ENCODE data around the gene DOK5.

Gene DOK5

GRCh38 chr20:54502179-54502578 is 26.8 kb downstream of the DOK5 start:
- DNase-seq (ENCODE audit: low read depth) = no peak
- H3K4me3 ChIP-seq (ENCODE audit: low read depth, low read length) = no peak overlapping the region

DNA sequence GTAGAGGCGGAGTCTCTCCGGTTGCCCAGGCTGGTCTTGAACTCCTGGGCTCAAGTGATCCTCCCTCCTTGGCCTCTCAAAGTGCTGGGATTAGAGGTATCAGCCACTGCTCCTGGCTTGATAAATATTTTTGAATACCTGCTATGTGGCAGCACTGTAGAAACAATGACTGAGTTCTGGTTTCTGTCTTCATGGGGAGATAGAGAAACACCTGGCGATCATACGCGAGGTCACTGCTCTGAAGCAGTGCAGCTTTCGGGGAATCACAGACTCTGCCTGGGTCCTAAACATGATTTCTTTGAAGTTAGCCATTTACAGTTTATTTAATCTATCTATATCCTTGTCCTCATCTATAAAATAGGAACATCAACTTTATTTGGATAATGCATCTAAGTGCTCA is 31.2 kb downstream of the DOK5 start:
- DNase-seq (ENCODE audit: low read depth) = no peak
- H3K4me3 ChIP-seq (ENCODE audit: low read depth, low read length) = no peak overlapping the region

DNA sequence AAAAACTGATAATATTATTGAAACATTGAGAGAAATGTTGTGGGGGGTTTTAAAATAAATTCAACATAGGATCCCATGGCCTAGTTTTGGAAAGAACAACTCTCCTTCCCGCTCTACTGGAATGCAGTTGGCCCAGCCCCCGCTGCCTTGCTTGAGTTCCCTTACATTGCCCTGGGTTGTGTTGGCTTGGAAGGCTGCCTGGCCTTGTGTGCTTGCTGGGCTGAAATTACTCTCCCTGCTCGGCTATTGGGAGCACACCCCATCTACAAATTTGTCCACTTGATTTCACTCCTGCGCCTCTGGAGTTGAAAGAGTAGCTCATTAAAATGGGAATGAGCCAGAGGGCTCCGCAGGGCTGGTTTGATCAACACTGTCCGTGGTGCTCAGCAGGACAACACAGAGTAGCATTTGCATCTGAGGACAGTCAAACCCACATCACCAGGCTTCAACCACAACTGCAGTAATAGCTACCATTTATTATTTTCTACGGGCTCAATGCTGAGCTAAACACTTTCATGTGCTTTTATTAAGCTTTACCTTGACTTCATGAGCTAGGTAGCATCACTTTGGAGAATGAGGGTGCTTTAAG is 35.2 kb downstream of the DOK5 start:
- DNase-seq (ENCODE audit: low read depth) = no peak
- H3K4me3 ChIP-seq (ENCODE audit: low read depth, low read length) = no peak overlapping the region

DNA sequence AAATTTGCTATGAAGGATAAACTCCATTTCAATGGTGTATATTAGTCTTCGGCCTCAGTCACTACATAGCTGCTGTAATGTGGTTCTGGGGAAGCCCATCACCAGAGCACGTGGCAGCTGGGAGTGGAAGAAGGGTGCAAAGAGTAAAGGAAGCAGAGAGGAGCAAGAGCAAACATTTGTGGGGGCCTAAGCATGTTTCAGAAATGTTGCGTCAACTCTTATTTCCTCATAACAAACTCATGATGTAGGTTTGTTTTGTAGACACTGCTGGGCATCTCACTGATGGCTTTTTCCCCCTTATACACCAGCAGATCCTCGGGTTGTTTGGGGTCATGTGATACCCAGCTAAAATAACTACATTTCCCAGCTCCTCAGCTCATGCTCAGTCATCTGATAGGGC is 37.3 kb downstream of the DOK5 start:
- no peak overlapping the region for H3K4me3 ChIP-seq (ENCODE audit: low read depth, low read length)
- no peak for DNase-seq (ENCODE audit: low read depth)

- no peak for DNase-seq (ENCODE audit: low read depth)
- H3K4me3 ChIP-seq (ENCODE audit: low read depth, low read length) = no peak overlapping the region
Measured at GRCh38 chr20:54514028-54514607, 38.7 kb downstream of the DOK5 start.

- DNase-seq (ENCODE audit: low read depth) = no peak
- H3K4me3 ChIP-seq (ENCODE audit: low read depth, low read length) = no peak overlapping the region
Measured at GRCh38 chr20:54515793-54516628, 40.6 kb downstream of the DOK5 start.

- DNase-seq (ENCODE audit: low read depth) = no peak
- no peak overlapping the region for H3K4me3 ChIP-seq (ENCODE audit: low read depth, low read length)
Measured at GRCh38 chr20:54517241-54517975, 42.0 kb downstream of the DOK5 start.

GRCh38 chr20:54524849-54525248 is 49.5 kb downstream of the DOK5 start:
- H3K4me3 ChIP-seq (ENCODE audit: low read depth, low read length) = no peak overlapping the region
- no peak for DNase-seq (ENCODE audit: low read depth)

- no peak for DNase-seq (ENCODE audit: low read depth)
- H3K4me3 ChIP-seq (ENCODE audit: low read depth, low read length) = no peak overlapping the region
Measured at GRCh38 chr20:54525916-54526590, 50.7 kb downstream of the DOK5 start.

- DNase-seq (ENCODE audit: low read depth) = no peak
- H3K4me3 ChIP-seq (ENCODE audit: low read depth, low read length) = no peak overlapping the region
Measured at GRCh38 chr20:54526801-54527200, 51.4 kb downstream of the DOK5 start.

GRCh38 chr20:54532573-54532972 is 57.2 kb downstream of the DOK5 start:
- no peak overlapping the region for H3K4me3 ChIP-seq (ENCODE audit: low read depth, low read length)
- no peak for DNase-seq (ENCODE audit: low read depth)

DNA sequence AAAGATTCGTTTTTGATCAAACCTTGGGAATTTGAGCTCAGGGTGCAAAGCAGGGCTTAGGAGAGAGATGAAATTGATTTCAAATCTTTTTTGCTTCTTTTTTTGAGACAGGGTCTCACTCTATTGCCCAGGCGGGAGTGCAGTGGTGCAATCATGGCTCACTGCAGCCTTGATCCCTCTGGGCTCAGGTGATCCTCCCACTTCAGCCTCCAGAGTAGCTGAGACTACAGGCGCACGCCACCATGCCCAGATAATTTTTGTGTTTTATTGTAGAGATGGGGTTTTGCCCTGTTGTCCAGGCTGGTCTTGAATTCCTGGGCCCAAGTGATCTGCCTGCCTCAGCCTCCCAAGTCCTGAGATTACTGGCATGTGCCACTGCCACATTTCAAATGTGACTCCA is 58.7 kb downstream of the DOK5 start:
- H3K4me3 ChIP-seq (ENCODE audit: low read depth, low read length) = no peak overlapping the region
- no peak for DNase-seq (ENCODE audit: low read depth)

DNA sequence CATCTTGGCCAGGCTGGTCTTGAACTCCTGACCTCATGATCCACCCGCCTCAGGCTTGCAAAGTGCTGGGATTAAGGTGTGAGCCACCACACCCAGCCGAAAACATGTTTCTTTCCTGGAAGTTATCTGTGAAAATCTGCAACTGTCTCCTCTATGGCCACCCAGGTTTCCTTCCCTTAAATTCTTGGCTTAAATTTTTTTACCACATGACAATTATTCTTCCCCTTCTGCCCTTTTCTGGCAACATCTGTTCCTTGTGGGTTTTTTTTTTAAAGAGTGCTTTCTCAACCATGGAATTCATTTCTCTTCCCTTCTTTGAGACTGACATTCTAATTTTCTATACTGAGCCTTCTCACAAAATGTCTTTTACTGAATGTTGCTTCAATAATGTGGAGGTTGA is 59.6 kb downstream of the DOK5 start:
- no peak overlapping the region for H3K4me3 ChIP-seq (ENCODE audit: low read depth, low read length)

DNA sequence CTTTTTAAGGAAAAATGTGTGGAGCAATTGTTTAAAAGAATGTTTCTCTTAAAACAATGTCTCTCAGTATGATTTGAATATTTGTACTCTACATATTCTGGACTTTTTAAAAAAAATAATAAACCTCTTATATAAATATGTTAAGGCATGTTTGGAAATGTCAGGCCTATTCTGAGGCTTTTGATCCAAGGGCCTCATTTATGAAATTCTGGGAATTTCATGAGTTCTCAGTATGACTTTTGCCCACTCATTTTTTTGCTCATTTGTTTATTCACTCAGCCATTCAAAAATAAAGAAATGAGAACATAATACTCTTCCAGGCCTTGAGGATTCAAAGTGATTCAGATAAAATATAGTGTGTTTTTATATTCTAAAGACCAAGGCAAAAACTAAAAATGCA is 60.4 kb downstream of the DOK5 start:
- no peak overlapping the region for H3K4me3 ChIP-seq (ENCODE audit: low read depth, low read length)
- DNase-seq (ENCODE audit: low read depth) = no peak

More for the DNA sequence above, 59.6 kb downstream of the DOK5 start:
- no peak for DNase-seq (ENCODE audit: low read depth)

GRCh38 chr20:54539521-54540046 is 64.2 kb downstream of the DOK5 start:
- no peak for DNase-seq (ENCODE audit: low read depth)
- no peak overlapping the region for H3K4me3 ChIP-seq (ENCODE audit: low read depth, low read length)

GRCh38 chr20:54543369-54543768 is 68.0 kb downstream of the DOK5 start:
- no peak for DNase-seq (ENCODE audit: low read depth)
- H3K4me3 ChIP-seq (ENCODE audit: low read depth, low read length) = no peak overlapping the region

GRCh38 chr20:54545676-54546358 is 70.4 kb downstream of the DOK5 start:
- no peak for DNase-seq (ENCODE audit: low read depth)
- no peak overlapping the region for H3K4me3 ChIP-seq (ENCODE audit: low read depth, low read length)

GRCh38 chr20:54548849-54549248 is 73.5 kb downstream of the DOK5 start:
- no peak overlapping the region for H3K4me3 ChIP-seq (ENCODE audit: low read depth, low read length)
- no peak for DNase-seq (ENCODE audit: low read depth)
